Gastrocnemius medialis (tissue), 4 donors: Measurements from ENCODE around the gene NECTIN1. TPM values are rescaled to one million over a fixed set of nuclear protein-coding genes. Genes with fewer than 3 reads are reported as not detected.

ENCODE experiments used
- ATAC-seq, 2 donors: fragments of 150-250 bp; one replicate each; pipeline ENCODE4 v1.9.1; 2016
- DNase-seq, 2 donors: peaks; one replicate each; pipeline ENCODE4 v3.0.0-alpha.2; 2019
- H3K27ac ChIP-seq, 4 donors: fragments of 200-600 bp; sonication (generic); 1 replicate in 1 of 4; 2 replicates in 3 of 4; pipeline ENCODE4 v1.5.1; 2016 to 2018; ENCODE audit warnings: mild to moderate bottlenecking in 2 of 4, moderate library complexity in 1 of 4
- H3K27me3 ChIP-seq, 3 donors: fragments of 200-600 bp; sonication (generic) in 2 of 3; 1 replicate in 1 of 3; 2 replicates in 2 of 3; pipeline versions ENCODE4 v1.5.1 to v1.6.0; 2016 to 2019; ENCODE audit warnings: mild to moderate bottlenecking in 1 of 3, moderate library complexity in 1 of 3
- H3K36me3 ChIP-seq, 2 donors: fragments of 200-600 bp; sonication (generic) in 1 of 2; one replicate each; pipeline ENCODE4 v1.5.1; 2017 to 2018
- H3K4me1 ChIP-seq, 2 donors: fragments of 200-600 bp; sonication (generic) in 1 of 2; one replicate each; pipeline ENCODE4 v1.5.1; 2016 to 2017; ENCODE audit warnings: mild to moderate bottlenecking in 2 of 2
- H3K4me3 ChIP-seq, 4 donors: fragments of 200-600 bp; sonication (generic) in 3 of 4; 1 replicate in 1 of 4; 2 replicates in 3 of 4; pipeline ENCODE4 v1.5.1; 2016 to 2019; ENCODE audit warnings: mild to moderate bottlenecking in 2 of 4
- H3K9me3 ChIP-seq, 3 donors: fragments of 200-600 bp; sonication (generic) in 2 of 3; 1 replicate in 1 of 3; 2 replicates in 2 of 3; pipeline ENCODE4 v1.5.1; 2016 to 2019
- CTCF ChIP-seq, 5 experiments: fragments of 450-650 bp in 3 of 5; fragments of 200-600 bp in 2 of 5; sonication (generic) in 2 of 5; IDR thresholded peaks in 4 of 5; conservative IDR thresholded peaks in 1 of 5; 1 replicate in 4 of 5; 2 replicates in 1 of 5; pipeline ENCODE4 v1.5.1; 2016 to 2019; ENCODE audit warnings: antibody characterized with exemption in 5 of 5, mild to moderate bottlenecking in 3 of 5, moderate library complexity in 3 of 5
- POLR2A ChIP-seq, 2 donors: fragments of 450-650 bp; IDR thresholded peaks; one replicate each; pipeline ENCODE4 v1.6.1; 2017; ENCODE audit warnings: antibody characterized with exemption in 2 of 2, mild to moderate bottlenecking in 2 of 2, moderate library complexity in 2 of 2
- in situ Hi-C, 4 donors: fragments of 200-750 bp; cut with MboI; loops; one replicate each; pipeline versions ENCODE4 v1.15.0 to v1.8.0; 2017; ENCODE audit warnings: low sequenced_read_pairs in 4 of 4
- intact Hi-C: fragments of 100-400 bp; cut with DNase I; formaldehyde crosslinking; loops from one replicate; pipeline ENCODE4 v1.15.1; 2023; ENCODE audit warnings: low total_unique reads
- total RNA-seq, 4 donors: library from RNA; depleted of rRNA; stranded (reverse); fragments of >200 nt; gene quantifications; one replicate each; pipeline versions ENCODE4 v1.1.0 to v1.2.3, GENCODE V29; 2016

Gene NECTIN1
- total RNA-seq, 4 donors from 2014 or later: 0.66 to 2.2 (median 0.92) TPM

DNA sequence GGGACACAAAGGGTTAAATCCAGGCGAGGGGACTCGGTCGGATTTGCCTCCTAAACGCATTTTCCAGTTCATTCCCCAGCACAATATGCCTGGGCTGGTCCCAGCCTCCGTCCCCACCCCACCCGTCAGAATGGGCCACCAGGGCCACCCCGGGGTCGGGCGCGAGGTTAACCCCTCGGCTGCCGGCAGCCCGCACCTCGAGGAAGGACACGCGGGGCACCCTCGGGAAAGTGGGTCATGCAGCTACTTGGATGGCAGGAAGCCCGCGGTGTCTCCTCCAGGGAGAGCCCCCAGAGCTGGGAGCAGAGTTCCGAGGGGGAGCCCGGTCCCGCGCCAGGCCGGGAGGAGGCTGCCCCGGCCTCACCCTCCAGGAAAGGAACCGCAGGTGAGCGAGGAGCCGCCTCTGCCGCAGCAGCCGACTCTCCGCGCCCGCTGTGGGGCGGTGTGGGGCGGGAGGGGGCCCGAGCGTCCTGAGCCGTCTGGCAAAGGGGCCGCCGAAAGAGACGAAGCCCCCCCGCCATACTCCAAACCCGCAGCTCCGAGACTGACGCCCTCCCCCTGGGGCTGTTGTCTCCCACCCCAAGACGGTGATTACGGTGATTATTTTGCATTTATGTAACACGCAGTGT lies 1.4 kb downstream of the NECTIN1 start:
- Histone ChIP-seq H3K36me3 (no peaks in the 10 kb centered on the region), H3K27me3 (peaks cover 13 to 15% (median 14%) of the 10 kb centered on the region in 3 donors), H3K9me3 (no peaks in the 10 kb centered on the region), H3K4me1 (peaks cover 3 to 18% of the 10 kb centered on the region in 2 donors), H3K4me3 (peak overlapping the region; percentile 57 to 99 (median 79)), H3K27ac (peak overlapping the region in 1 of 4 donors; percentile 52)
- intact Hi-C loops (no loop called here), in situ Hi-C loops (loop anchor here in 2 of 4 donors (25.0 kb wide), 1 partner anchor 240 kb away; no protein-coding TSS in a partner anchor)
- DNase-seq (no peak), ATAC-seq (no peak)
- no peak for TF ChIP-seq CTCF (IDR thresholded peaks at IDR 0.05 in 4 of 5, conservative IDR thresholded peaks at IDR 0.05 in 1 of 5)
- no peak for TF ChIP-seq POLR2A (IDR thresholded peaks at IDR 0.05)

GRCh38 chr11:119726585-119727522 lies 2.1 kb downstream of the NECTIN1 start:
- in situ Hi-C loops: loop anchor here in 2 of 4 donors (25.0 kb wide), 1 partner anchor 240 kb away; no protein-coding TSS in a partner anchor
- ATAC-seq (no peak), DNase-seq (no peak)
- H3K27me3 ChIP-seq: peaks cover 13 to 15% (median 14%) of the 10 kb centered on the region in 3 donors
- H3K4me1 ChIP-seq: peaks cover 3 to 18% of the 10 kb centered on the region in 2 donors
- H3K27ac ChIP-seq: no peak overlapping the region
- H3K9me3 ChIP-seq: no peaks in the 10 kb centered on the region
- H3K4me3 ChIP-seq: peak overlapping the region; percentile 57 to 99 (median 79)
- intact Hi-C loops: no loop called here
- TF ChIP-seq CTCF (IDR thresholded peaks at IDR 0.05 in 4 of 5, conservative IDR thresholded peaks at IDR 0.05 in 1 of 5): no peak
- no peak for TF ChIP-seq POLR2A (IDR thresholded peaks at IDR 0.05)
- H3K36me3 ChIP-seq: no peaks in the 10 kb centered on the region

DNA sequence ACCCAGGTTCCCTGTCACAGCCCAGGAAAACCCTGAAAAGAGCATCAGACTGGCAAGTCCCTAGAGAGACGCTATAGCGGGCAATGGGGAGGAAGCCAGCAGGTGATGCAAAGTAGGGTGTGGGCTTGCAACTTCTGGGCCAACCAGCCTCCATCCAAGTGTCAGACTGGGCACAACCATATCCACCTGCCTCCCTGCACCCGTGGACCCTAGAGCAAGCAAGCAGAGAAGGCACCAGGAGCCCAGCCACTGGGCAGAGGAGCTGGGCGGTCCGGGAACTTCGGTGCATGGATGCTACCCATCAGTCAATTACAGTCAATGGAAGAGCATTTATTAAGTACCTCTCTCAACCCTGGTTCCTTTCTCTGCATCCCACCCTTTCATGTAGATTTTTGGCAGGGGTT lies 2.8 kb downstream of the NECTIN1 start:
- in situ Hi-C loops: loop anchor here in 2 of 4 donors (25.0 kb wide), 1 partner anchor 239 kb away; no protein-coding TSS in a partner anchor

GRCh38 chr11:119724956-119725355 lies 4.0 kb downstream of the NECTIN1 start:
- in situ Hi-C loops: loop anchor here in 2 of 4 donors (25.0 kb wide), 1 partner anchor 238 kb away; no protein-coding TSS in a partner anchor
- DNase-seq (no peak), ATAC-seq (no peak)
- Histone ChIP-seq H3K4me1 (peaks cover 3 to 18% of the 10 kb centered on the region in 2 donors), H3K9me3 (no peaks in the 10 kb centered on the region), H3K27me3 (peaks cover 13 to 15% (median 14%) of the 10 kb centered on the region in 3 donors), H3K27ac (no peak overlapping the region), H3K36me3 (no peaks in the 10 kb centered on the region), H3K4me3 (no peak overlapping the region)
- intact Hi-C loops: no loop called here
- no peak for TF ChIP-seq POLR2A (IDR thresholded peaks at IDR 0.05)
- no peak for TF ChIP-seq CTCF (IDR thresholded peaks at IDR 0.05 in 4 of 5, conservative IDR thresholded peaks at IDR 0.05 in 1 of 5)

More for the DNA sequence above, 2.8 kb downstream of the NECTIN1 start:
- no peak overlapping the region for H3K27ac ChIP-seq
- H3K4me1 ChIP-seq: peaks cover 3 to 18% of the 10 kb centered on the region in 2 donors
- no peaks in the 10 kb centered on the region for H3K9me3 ChIP-seq
- TF ChIP-seq CTCF (IDR thresholded peaks at IDR 0.05 in 4 of 5, conservative IDR thresholded peaks at IDR 0.05 in 1 of 5): no peak
- TF ChIP-seq POLR2A (IDR thresholded peaks at IDR 0.05): no peak
- no peaks in the 10 kb centered on the region for H3K36me3 ChIP-seq
- H3K4me3 ChIP-seq: no peak overlapping the region
- peaks cover 13 to 15% (median 14%) of the 10 kb centered on the region in 3 donors for H3K27me3 ChIP-seq
- ATAC-seq (no peak), DNase-seq (no peak)
- intact Hi-C loops: no loop called here
